ENCODE results near the gene TMA7B.

DNA sequence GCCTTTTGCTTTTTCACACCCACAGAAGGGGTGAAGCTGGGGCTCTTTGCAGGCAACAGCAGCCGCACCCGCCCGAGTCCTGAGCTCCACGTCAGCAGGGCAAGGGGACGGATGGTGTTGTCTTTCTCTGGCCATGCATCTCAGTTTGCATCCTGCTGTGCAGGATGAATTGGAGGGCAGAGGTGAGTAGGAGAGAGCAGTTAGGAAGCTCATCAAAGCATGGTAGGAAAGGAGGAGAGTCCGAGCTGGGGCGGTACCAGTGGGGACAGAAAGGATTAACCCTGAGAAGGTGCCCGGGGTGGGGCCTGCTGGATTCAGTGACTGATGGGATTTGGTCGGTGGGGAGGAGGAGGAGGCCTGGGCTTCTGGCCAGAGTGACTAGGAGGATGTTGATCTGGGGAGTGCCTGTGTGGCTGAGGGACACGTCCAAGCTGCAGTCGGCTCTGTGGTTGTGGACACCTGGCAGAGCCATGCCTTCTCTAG, 49.1 kb downstream of the TMA7B start:
- TF ChIP-seq, protein P1, sequence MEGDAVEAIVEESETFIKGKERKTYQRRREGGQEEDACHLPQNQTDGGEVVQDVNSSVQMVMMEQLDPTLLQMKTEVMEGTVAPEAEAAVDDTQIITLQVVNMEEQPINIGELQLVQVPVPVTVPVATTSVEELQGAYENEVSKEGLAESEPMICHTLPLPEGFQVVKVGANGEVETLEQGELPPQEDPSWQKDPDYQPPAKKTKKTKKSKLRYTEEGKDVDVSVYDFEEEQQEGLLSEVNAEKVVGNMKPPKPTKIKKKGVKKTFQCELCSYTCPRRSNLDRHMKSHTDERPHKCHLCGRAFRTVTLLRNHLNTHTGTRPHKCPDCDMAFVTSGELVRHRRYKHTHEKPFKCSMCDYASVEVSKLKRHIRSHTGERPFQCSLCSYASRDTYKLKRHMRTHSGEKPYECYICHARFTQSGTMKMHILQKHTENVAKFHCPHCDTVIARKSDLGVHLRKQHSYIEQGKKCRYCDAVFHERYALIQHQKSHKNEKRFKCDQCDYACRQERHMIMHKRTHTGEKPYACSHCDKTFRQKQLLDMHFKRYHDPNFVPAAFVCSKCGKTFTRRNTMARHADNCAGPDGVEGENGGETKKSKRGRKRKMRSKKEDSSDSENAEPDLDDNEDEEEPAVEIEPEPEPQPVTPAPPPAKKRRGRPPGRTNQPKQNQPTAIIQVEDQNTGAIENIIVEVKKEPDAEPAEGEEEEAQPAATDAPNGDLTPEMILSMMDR (IDR thresholded peaks at IDR 0.05; ENCODE audit: extremely low read depth in 1 of 2, insufficient read depth in 1 of 2, low read depth in 1 of 2, low read length in 2 of 2), result no peak
- no peak for TF ChIP-seq POLR2A (IDR thresholded peaks at IDR 0.05; ENCODE audit: low read depth, low read length)
- no peak for TF ChIP-seq FOS (IDR thresholded peaks at IDR 0.05; ENCODE audit: borderline replicate concordance, insufficient read depth, low read length)
- TF ChIP-seq MYC (IDR thresholded peaks at IDR 0.05; ENCODE audit: low read depth, low read length), result no peak
- no peak for TF ChIP-seq POLR2AphosphoS5 (IDR thresholded peaks at IDR 0.05; ENCODE audit: insufficient read depth, low read depth, low read length)
- TF ChIP-seq EZH2 (IDR thresholded peaks at IDR 0.05; ENCODE audit: borderline replicate concordance, low read depth, low read length, severe bottlenecking), result no peak

All from endothelial cell of umbilical vein (primary cell).